ENCODE results near the gene DAPK3.

The DAPK3 gene

DNA sequence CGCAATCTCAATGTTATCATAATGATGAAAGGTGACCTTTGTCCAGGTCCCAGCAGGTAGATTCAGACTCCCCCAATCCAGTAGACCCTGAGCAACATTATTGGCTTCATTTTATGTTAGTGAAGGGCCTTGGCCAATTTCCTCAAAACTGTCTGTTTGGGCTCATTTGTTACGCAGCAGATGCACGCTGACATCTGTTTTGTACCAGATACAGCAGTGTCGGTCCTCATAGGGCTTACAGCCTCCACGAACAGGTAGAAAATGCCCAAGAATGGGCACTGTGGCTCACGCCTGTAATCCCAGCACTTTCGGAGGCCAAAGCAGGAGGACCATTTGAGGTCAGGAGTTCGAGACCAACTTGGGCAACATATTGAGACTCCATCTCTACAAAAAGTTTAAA is 51.1 kb downstream of the DAPK3 start:
- DNase-seq (ENCODE audit: low read depth in 4 of 4, low spot score in 1 of 4): no peak

DNA sequence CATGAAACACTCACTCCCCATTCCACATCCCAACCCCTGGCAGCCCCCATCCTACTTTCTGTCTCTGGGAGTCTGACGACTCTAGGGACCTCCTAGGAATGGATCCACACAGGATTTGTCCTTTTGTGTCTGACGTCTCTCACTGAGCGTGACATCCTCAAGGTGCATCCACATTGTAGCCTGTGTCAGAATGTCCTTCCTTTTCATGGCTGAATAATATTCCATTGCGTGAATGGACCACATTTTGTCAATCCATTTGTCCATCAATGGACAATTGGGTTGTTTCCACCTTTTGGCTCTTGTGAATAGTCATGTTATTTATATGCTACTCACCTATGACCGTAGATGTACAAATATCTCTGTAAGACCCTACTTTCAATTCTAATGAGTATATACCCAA is 54.9 kb downstream of the DAPK3 start:
- DNase-seq (ENCODE audit: low read depth in 4 of 4, low spot score in 1 of 4): no peak

DNA sequence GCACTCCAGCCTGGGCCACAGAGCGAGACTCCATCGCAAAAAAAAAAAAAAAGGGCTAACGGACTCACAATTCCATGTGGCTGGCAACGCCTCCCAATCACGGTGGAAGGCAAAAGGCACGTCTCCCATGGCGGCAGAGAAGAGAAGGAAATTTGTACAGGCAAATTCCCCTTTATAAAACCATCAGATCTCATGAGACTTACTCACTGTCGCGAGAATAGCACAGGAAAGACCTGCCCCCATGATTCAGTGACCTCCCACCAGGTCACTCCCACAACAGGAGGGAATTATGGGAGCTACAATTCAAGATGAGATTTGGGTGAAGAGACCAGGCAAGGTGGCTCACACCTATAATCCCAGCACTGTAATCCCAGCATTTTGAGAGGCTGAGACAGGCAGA is 56.7 kb downstream of the DAPK3 start:
- no peak for DNase-seq (ENCODE audit: low read depth in 4 of 4, low spot score in 1 of 4)

DNA sequence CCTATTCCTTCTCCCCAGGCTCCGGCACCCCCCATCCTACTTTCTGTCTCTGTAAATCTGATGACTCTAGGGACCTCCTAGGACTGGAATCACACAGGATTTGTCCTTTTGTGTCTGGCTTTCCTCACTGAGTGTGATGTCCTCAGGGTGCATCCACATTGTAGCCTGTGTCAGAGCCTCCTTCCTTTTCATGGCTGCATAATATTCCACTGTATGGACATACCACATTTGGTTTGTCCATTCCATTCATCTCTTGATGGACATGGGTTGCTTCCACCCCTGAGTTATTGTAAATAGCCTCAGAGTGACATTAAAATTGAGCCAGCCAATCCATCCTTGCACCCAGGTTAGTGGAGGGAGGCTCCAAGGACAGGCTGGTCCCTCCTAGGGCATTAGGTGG is 60.8 kb downstream of the DAPK3 start:
- DNase-seq (ENCODE audit: low read depth in 4 of 4, low spot score in 1 of 4): no peak

Data from stimulated activated CD4-positive, alpha-beta T cell treated with anti-CD3 and anti-CD28 coated beads, Interleukin-1b, Interleukin-23, amount 100 ng/mL, for 24 hours (primary cell).